H9 (cell line): ENCODE data around the gene CTIF. TPM values are rescaled to one million over a fixed set of nuclear protein-coding genes. Genes with fewer than 3 reads are reported as not detected.

ENCODE experiments used
- DNase-seq: peaks from one replicate; pipeline ENCODE4 v3.0.0-alpha.2; 2017
- H2AFZ ChIP-seq: one replicate; pipeline ENCODE4 v1.6.1; 2013; ENCODE audit warnings: mild to moderate bottlenecking, low read length, control low read depth, moderate library complexity
- H2AK5ac ChIP-seq: 2 replicates; pipeline ENCODE4 v1.6.1; 2013; ENCODE audit warnings: low read length, control low read depth, mixed read lengths; ENCODE audit not compliant: insufficient read length
- H2BK120ac ChIP-seq: one replicate; pipeline ENCODE4 v1.6.1; 2013; ENCODE audit warnings: low read depth, mild to moderate bottlenecking, low read length, control low read depth, inconsistent platforms; ENCODE audit not compliant: poor library complexity, severe bottlenecking
- H2BK12ac ChIP-seq: 2 replicates; pipeline ENCODE4 v1.6.1; 2013; ENCODE audit warnings: low read length, control low read depth, mixed read lengths, low read depth; ENCODE audit not compliant: insufficient read length
- H2BK15ac ChIP-seq: 2 replicates; pipeline ENCODE4 v1.6.1; 2013; ENCODE audit warnings: low read depth, low read length, control low read depth
- H2BK20ac ChIP-seq: one replicate; pipeline ENCODE4 v1.6.1; 2013; ENCODE audit warnings: low read depth, mild to moderate bottlenecking, low read length, control low read depth, inconsistent platforms; ENCODE audit not compliant: poor library complexity, severe bottlenecking
- H2BK5ac ChIP-seq: 2 replicates; pipeline ENCODE4 v1.6.1; 2013; ENCODE audit warnings: low read length, control low read depth, mixed read lengths; ENCODE audit not compliant: insufficient read length
- H3K14ac ChIP-seq: 2 replicates; pipeline ENCODE4 v1.6.1; 2013; ENCODE audit warnings: low read length, control low read depth; ENCODE audit not compliant: insufficient read depth
- H3K18ac ChIP-seq: 2 replicates; pipeline ENCODE4 v1.6.1; 2013; ENCODE audit warnings: low read depth, mild to moderate bottlenecking, mixed read lengths, low read length, control low read depth; ENCODE audit not compliant: insufficient read length
- H3K23ac ChIP-seq: 2 replicates; pipeline ENCODE4 v1.6.1; 2013; ENCODE audit warnings: low read length, control low read depth, mixed read lengths, low read depth; ENCODE audit not compliant: insufficient read length
- H3K23me2 ChIP-seq: 2 replicates; pipeline ENCODE4 v1.6.1; 2013; ENCODE audit warnings: low read depth, mild to moderate bottlenecking, mixed read lengths, low read length, control low read depth; ENCODE audit not compliant: insufficient read length, poor library complexity, severe bottlenecking
- H3K27ac ChIP-seq: 2 replicates; pipeline ENCODE4 v1.5.1; 2013; ENCODE audit warnings: low read length, control low read depth, mixed read lengths, low read depth; ENCODE audit not compliant: insufficient read length
- H3K27me3 ChIP-seq: 2 replicates; pipeline ENCODE4 v1.6.1; 2013; ENCODE audit warnings: low read length, control low read depth, inconsistent platforms; ENCODE audit not compliant: insufficient read depth
- H3K4ac ChIP-seq: 2 replicates; pipeline ENCODE4 v1.6.1; 2013; ENCODE audit warnings: low read depth, mild to moderate bottlenecking, control low read depth, inconsistent platforms, low read length, moderate library complexity
- H3K4me1 ChIP-seq: 2 replicates; pipeline ENCODE4 v1.6.1; 2013; ENCODE audit warnings: low read length, control low read depth, inconsistent platforms; ENCODE audit not compliant: insufficient read depth
- H3K4me2 ChIP-seq: 2 replicates; pipeline ENCODE4 v1.6.1; 2013; ENCODE audit warnings: low read length, control low read depth, mixed read lengths; ENCODE audit not compliant: insufficient read length, insufficient read depth
- H3K56ac ChIP-seq: 2 replicates; pipeline ENCODE4 v1.6.1; 2013; ENCODE audit warnings: low read depth, mild to moderate bottlenecking, mixed read lengths, low read length, control low read depth; ENCODE audit not compliant: insufficient read length
- H3K79me1 ChIP-seq: 2 replicates; pipeline ENCODE4 v1.6.1; 2013; ENCODE audit warnings: low read depth, mild to moderate bottlenecking, moderate library complexity, low read length, control low read depth, inconsistent platforms; ENCODE audit not compliant: insufficient read depth, poor library complexity, severe bottlenecking
- H3K79me2 ChIP-seq: 2 replicates; pipeline ENCODE4 v1.6.1; 2013; ENCODE audit warnings: low read length, control low read depth, inconsistent platforms; ENCODE audit not compliant: insufficient read depth
- H3K9ac ChIP-seq: 2 replicates; pipeline ENCODE4 v1.6.1; 2013; ENCODE audit warnings: low read length, control low read depth, mixed read lengths; ENCODE audit not compliant: insufficient read length; ENCODE audit errors: extremely low read depth
- H3K9me3 ChIP-seq: one replicate; pipeline ENCODE4 v1.6.1; 2013; ENCODE audit warnings: low read depth, low read length, inconsistent platforms; ENCODE audit not compliant: control insufficient read depth
- H3T11ph ChIP-seq: one replicate; pipeline ENCODE4 v1.6.1; 2013; ENCODE audit warnings: mild to moderate bottlenecking, low read length, control low read depth, inconsistent platforms
- H4K20me1 ChIP-seq: one replicate; pipeline ENCODE4 v1.6.1; 2013; ENCODE audit not compliant: control insufficient read depth, insufficient read length, insufficient read depth
- H4K5ac ChIP-seq: 2 replicates; pipeline ENCODE4 v1.6.1; 2013; ENCODE audit warnings: low read depth, mild to moderate bottlenecking, mixed read lengths, low read length, control low read depth; ENCODE audit not compliant: insufficient read length
- H4K8ac ChIP-seq: replicated peaks from 2 replicates; pipeline ENCODE4 v1.6.1; 2013; ENCODE audit warnings: low read length, control low read depth, mixed read lengths, low read depth; ENCODE audit not compliant: insufficient read length
- H4K91ac ChIP-seq: 2 replicates; pipeline ENCODE4 v1.6.1; 2013; ENCODE audit warnings: low read depth, mild to moderate bottlenecking, moderate library complexity, mixed read lengths, low read length, control low read depth; ENCODE audit not compliant: insufficient read length
- H3K27ac Mint-ChIP-seq, 3 experiments: 2 replicates in 2 of 3; 3 replicates in 1 of 3; pipeline ENCODE4 v1.8.0; 2020 to 2021; ENCODE audit warnings: mixed read lengths in 3 of 3, mild to moderate bottlenecking in 1 of 3, moderate library complexity in 1 of 3
- H3K27me3 Mint-ChIP-seq: 2 replicates; pipeline ENCODE4 v1.8.0; 2021; ENCODE audit warnings: low read depth, mild to moderate bottlenecking, moderate library complexity, mixed read lengths
- H3K36me3 Mint-ChIP-seq, 3 experiments: 2 replicates in 2 of 3; 3 replicates in 1 of 3; pipeline ENCODE4 v1.8.0; 2020 to 2021; ENCODE audit warnings: low read depth in 3 of 3, mixed read lengths in 3 of 3; ENCODE audit not compliant: insufficient read depth in 1 of 3
- H3K4me1 Mint-ChIP-seq, 2 experiments: 2 replicates each; pipeline ENCODE4 v1.8.0; 2020; ENCODE audit warnings: mixed read lengths in 2 of 2
- H3K4me3 Mint-ChIP-seq, 2 experiments: 2 replicates in 1 of 2; 3 replicates in 1 of 2; pipeline ENCODE4 v1.8.0; 2020 to 2021; ENCODE audit warnings: mild to moderate bottlenecking in 2 of 2, mixed read lengths in 2 of 2, moderate library complexity in 1 of 2
- H3K9me3 Mint-ChIP-seq, 2 experiments: 2 replicates in 1 of 2; 3 replicates in 1 of 2; pipeline ENCODE4 v1.8.0; 2020; ENCODE audit warnings: mild to moderate bottlenecking in 2 of 2, mixed read lengths in 2 of 2, moderate library complexity in 1 of 2
- CTCF ChIP-seq: fragments of 200-600 bp; sonication (generic); conservative IDR thresholded peaks from 3 replicates; pipeline ENCODE4 v1.8.0; 2021; ENCODE audit warnings: antibody characterized with exemption, mild to moderate bottlenecking
- WGBS: extraction: QIAGEN DNeasy Blood & Tissue Kit; methylation state at CpG from one replicate; pipeline ENCODE4 v1.1.7; 2013; ENCODE audit warnings: missing lambda C conversion rate, low lambda C conversion rate, mixed read lengths; ENCODE audit not compliant: insufficient read length; ENCODE audit errors: extremely low coverage; 5-methylcytosine and 5-hydroxymethylcytosine counted together
- total RNA-seq: library from RNA; stranded (reverse); gene quantifications from 2 replicates; pipeline ENCODE4 v1.2.1, GENCODE V29; 2021

The CTIF gene
- total RNA-seq, 1 experiment from 2014 or later: 15.8 TPM

GRCh38 chr18:48762836-48763718 lies 224.2 kb downstream of the CTIF start:
- Histone ChIP-seq H3K56ac (no peak overlapping the region), H3K27ac (no peak overlapping the region), H3K4me2 (no peak overlapping the region), H3K9ac (no peak overlapping the region), H3K14ac (no peak overlapping the region), H3K23ac (no peak overlapping the region), H2BK5ac (no peak overlapping the region), H4K8ac (no peak overlapping the region), H3K79me2 (no peaks in the 10 kb centered on the region), H4K20me1 (no peaks in the 10 kb centered on the region), H3K23me2 (no peaks in the 10 kb centered on the region), H2BK15ac (no peak overlapping the region), H3K79me1 (no peaks in the 10 kb centered on the region), H2BK12ac (no peak overlapping the region), H4K91ac (no peak overlapping the region), H4K5ac (no peak overlapping the region), H2AFZ (no peak overlapping the region), H3K18ac (no peak overlapping the region), H3T11ph (no peak overlapping the region), H3K27me3 (no peaks in the 10 kb centered on the region), H3K4ac (no peak overlapping the region), H3K4me1 (peaks cover 3% of the 10 kb centered on the region; the same call in 1 of the 2 replicates), H2AK5ac (no peak overlapping the region), H2BK20ac (no peak overlapping the region), H3K9me3 (no peaks in the 10 kb centered on the region), H2BK120ac (no peak overlapping the region)
- peaks cover 9 to 13% (median 12%) of the 10 kb centered on the region in 3 experiments; a peak in 6 of 7 replicates for H3K36me3 Mint-ChIP-seq
- peaks cover 16 to 25% of the 10 kb centered on the region in 2 experiments for H3K4me1 Mint-ChIP-seq
- H3K27me3 Mint-ChIP-seq: no peaks in the 10 kb centered on the region
- no peak for DNase-seq
- no CpG with 5 or more reads among the region's 21 CpGs for WGBS
- no peak overlapping the region for H3K4me3 Mint-ChIP-seq
- peak overlapping the region in 2 of 3 experiments; percentile 31 to 70; a peak in 2 of 7 replicates for H3K27ac Mint-ChIP-seq
- no peaks in the 10 kb centered on the region for H3K9me3 Mint-ChIP-seq
- TF ChIP-seq CTCF: no peak
